HG02970 (cell line): Measurements from ENCODE around the gene ANTKMT.

ENCODE experiments used
- ATAC-seq: cut with Tn5 transposase; IDR thresholded peaks from one replicate; pipeline ENCODE4 v1.9.1; 2021; ENCODE audit warnings: mild to moderate bottlenecking, moderate library complexity, moderate number of reproducible peaks; ENCODE audit not compliant: unreplicated experiment, low FRiP score

ANTKMT gene

DNA sequence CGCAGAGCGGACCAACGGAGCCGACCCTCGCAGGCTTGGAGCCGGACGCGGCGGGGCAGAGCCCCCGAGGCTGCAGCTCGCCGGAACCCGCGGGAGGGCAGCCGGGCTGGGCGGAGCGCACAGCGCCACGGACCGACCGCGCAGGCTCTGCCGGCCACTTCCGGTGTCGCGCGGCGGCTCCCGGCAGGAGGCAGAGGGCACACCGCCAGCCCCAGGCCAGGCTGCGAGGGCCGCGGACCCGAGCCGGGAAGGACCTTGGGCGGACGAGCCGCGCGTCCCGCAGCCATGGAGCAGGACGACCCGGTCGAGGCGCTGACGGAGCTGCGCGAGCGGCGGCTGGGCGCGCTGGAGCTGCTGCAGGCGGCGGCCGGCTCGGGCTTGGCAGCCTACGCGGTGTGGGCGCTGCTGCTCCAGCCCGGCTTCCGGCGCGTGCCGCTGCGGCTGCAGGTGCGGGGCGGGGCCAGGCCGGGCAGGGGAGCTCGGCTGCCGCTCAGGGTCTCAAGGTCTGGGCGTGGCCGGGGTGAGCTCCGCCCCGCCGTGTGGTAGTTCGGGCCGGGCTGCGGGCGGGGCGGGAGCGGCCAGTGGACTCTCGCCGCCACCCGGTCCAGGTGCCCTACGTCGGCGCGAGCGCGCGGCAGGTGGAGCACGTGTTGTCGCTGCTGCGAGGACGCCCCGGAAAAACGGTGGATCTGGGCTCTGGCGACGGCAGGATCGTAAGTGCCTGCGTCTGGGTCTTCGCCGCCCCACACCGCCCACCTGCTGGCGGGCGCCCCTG is at the start of gene ANTKMT:
ANTKMT (plus strand) TSS at position 157 of the 775 bp plus-strand sequence; CDS start at position 286, 129 bp downstream.
- ATAC-seq = peak; percentile 67

DNA sequence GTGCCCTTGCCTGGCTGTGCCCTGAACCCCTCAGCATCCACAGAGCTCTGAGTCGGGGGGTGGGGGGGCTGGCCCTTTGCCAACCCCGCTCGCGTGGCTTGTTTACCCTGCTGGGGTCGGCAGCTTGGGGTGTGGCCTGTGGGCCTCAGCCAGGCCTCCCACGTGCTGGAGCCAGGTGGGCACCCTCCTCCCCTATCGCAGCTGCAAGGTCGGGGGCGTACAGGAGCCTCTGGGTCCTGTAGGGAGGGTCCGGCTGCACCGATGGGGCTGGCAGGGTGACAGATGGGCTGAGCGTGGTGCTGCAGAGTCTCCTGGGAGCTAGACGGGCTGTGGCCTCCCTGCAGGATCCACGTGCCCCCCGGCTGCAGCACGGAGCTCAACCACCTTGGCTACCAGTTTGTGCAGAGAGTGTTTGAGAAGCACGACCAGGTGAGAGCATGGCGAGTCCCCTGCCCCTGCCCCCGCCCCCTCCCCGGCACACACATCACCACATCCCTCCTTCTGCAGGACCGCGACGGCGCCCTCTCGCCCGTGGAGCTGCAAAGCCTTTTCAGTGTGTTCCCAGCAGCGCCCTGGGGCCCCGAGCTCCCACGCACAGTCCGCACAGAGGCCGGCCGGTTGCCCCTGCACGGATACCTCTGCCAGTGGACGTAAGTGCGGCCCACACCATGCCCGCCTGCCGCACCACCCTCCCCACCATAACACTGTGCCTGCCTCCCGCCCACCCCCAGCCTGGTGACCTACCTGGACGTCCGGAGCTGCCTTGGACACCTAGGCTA is 49.4 kb upstream of the ANTKMT start:
- no peak for ATAC-seq

DNA sequence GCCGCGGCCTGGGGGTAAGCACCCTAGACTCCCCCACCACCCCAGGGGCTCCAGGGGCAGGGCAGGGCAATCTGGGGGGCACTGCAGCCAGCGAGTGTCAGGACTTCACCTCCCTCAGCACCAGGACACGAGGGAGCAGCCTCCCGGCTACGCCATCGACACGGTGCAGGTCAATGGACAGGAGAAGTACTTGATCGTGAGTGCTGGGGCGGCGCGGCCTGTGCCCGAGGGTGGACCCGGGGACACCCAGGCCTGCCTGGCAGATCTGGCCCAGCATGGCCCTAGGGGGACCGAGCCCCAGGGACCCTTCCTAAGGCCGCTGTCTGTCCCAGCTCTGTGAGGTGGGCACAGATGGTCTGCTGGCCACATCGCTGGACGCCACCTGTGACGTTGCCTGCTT is 48.6 kb upstream of the ANTKMT start:
- no peak for ATAC-seq

DNA sequence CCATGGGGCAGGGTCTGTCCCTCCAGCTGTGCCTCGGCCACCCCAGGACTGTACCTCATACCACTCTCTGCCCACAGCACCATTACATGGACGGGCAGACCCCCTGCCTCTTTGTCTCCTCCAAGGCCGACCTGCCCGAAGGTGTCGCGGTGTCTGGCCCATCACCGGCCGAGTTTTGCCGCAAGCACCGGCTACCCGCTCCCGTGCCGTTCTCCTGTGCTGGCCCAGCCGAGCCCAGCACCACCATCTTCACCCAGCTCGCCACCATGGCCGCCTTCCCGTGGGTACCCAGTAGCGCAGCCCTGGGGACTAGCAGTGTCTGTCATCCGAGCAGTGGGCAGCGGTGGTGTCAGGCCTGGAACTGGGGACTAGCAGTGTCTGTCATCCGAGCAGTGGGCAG is 48.1 kb upstream of the ANTKMT start:
- no peak for ATAC-seq

GRCh38 chr16:673399-673991 is 47.5 kb upstream of the ANTKMT start:
- no peak for ATAC-seq

DNA sequence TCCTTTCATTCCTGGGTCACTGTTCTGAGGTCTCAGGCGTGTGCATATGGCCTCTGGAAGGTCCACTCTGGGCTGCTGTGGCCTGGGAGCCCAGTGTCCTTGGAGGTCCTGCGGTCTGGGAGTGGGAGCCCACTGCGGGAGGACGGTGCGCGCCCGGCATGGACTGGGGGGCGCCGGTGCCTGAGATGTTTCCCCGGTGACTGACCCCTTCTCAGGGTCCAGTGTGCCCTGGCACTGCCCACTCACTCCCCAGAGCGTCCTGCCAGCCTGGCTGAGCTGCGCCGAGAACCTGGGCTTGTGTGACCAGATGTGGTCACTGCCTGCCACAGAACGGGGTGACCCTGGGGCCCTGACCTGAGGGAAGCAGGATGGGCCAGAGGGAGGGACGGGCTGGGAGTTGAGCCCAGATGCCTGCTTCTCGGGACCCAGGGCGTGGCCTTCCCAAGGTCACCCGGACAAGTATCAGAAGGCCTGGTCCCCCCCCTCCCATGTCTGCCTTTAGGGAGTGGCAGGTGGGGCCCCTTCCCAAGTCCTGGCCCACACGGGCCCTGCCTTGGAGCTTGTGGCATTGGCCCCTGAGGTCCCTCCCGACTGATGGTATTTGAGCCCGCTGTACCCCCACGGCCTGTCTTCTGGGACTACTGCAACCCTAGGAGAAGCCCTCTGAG is 46.6 kb upstream of the ANTKMT start:
- ATAC-seq = no peak

- no peak for ATAC-seq
These were observed 45.7 kb upstream of the ANTKMT start, which contains the start of gene RHBDL1 for GRCh38 chr16:674968-675883. Gene RHBDL1 (plus strand): TSS chr16:675671. CDS start chr16:675791, 120 bp downstream.

DNA sequence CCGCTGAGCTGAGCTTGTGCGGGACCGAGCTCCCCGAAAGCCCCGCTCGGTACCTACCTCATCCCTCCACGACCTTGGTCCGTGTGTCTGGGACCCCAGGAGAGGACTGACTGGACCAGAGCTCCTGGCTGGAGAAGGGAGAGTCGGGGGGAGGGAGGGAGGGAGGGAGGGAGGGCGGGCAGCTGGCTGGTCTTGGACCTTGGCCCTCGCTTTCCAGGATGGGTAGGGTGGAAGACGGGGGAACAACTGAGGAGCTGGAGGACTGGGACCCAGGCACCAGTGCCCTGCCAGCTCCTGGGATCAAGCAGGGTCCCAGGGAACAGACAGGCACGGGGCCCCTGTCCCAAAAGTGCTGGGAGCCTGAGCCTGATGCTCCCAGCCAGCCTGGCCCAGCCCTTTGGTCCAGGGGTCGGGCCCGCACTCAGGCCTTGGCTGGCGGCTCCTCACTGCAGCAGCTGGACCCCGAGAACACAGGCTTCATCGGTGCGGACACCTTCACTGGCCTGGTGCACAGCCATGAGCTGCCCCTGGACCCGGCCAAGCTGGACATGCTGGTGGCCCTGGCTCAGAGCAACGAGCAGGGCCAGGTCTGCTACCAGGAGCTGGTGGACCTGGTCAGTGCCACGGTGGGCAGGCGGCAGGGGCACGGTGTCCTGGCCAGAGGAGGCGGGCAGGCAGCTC is 44.9 kb upstream of the ANTKMT start:
- ATAC-seq = no peak

- no peak for ATAC-seq
These were observed 44.4 kb upstream of the ANTKMT start for GRCh38 chr16:676565-676902.

DNA sequence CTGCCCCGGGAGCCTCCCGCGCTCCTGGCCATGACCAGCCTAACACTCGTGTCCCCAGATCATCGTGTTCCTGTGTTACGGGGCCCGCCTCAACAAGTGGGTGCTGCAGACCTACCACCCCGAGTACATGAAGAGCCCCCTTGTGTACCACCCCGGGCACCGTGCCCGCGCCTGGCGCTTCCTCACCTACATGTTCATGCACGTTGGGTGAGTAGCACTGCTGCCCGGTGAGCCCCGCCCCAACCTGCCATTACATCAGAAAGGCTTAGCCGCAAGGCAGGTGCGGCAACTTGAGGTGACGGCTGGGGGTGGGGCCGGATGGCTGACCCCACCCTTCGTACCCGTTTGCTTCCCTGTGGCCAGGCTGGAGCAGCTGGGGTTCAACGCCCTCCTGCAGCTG is 44.0 kb upstream of the ANTKMT start:
- ATAC-seq = no peak

- no peak for ATAC-seq
These were observed 43.4 kb upstream of the ANTKMT start for GRCh38 chr16:677316-678190.

- ATAC-seq = no peak
These were observed 42.6 kb upstream of the ANTKMT start for GRCh38 chr16:678209-678857.

- no peak for ATAC-seq
These were observed 41.8 kb upstream of the ANTKMT start for GRCh38 chr16:678858-679813.

DNA sequence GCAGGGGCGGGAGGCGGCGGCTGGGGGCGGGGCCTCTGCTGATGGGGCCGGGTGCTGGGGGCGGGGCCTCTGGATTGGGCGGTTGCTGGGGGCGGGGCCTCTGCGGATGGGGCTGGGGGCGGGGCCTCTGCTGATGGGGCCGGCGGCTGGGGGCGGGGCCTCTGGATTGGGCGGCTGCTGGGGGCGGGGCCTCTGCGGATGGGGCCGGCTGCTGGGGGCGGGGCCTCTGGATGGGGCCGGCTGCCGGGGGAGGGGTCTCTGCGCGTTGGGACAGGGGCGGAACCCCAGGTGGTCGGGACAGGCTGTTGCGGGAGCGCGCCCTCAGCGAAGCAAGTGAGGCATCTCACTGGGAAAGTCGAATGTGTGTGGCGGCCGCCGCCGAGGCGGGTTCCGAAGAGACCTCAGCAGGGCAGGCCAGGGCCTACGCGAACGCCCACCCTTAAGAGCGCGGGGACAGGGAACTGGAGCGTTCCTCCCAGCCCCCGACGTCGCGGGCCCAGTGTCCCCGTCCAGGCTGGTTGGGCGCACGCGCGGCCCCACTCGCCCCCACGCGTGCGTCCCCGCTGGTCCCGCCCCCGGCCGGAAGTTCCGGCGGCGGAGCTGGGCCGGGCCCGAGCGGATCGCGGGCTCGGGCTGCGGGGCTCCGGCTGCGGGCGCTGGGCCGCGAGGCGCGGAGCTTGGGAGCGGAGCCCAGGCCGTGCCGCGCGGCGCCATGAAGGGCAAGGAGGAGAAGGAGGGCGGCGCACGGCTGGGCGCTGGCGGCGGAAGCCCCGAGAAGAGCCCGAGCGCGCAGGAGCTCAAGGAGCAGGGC is 40.9 kb upstream of the ANTKMT start, which contains the start of gene STUB1:
STUB1 (plus strand) TSS at position 597 of the 811 bp plus-strand sequence; CDS start at position 713, 116 bp downstream.
- ATAC-seq = no peak

GRCh38 chr16:680625-680945 is 40.4 kb upstream of the ANTKMT start:
- no peak for ATAC-seq
